ENCODE data around the gene ROR1. TPM values are rescaled to one million over a fixed set of nuclear protein-coding genes. Genes with fewer than 3 reads are reported as not detected.

Gene ROR1
- total and polyA plus RNA-seq, 3 donors from 2014 or later, result 3.3 to 5.1 (median 4.6) TPM

GRCh38 chr1:63787875-63788274, 14.1 kb downstream of the ROR1 start:
- Histone ChIP-seq H3K27ac (no peak overlapping the region), H3K4me3 (no peak overlapping the region), H3K27me3 (no peaks in the 10 kb centered on the region), H3K36me3 (ENCODE audit: low read depth, missing control alignments) (no peaks in the 10 kb centered on the region), H3K4me1 (no peaks in the 10 kb centered on the region), H3K9me3 (no peaks in the 10 kb centered on the region)
- 45 to 64% methylated on average over 1 of the region's 1 CpG for WGBS, 2 donors
- TF ChIP-seq POLR2A (IDR thresholded peaks at IDR 0.05) (no peak), CTCF (IDR thresholded peaks at IDR 0.05) (no peak)
- intact Hi-C loops (cut with DNase I; ENCODE audit: low total_unique reads), result no loop called here
- no peak for DNase-seq

GRCh38 chr1:63789856-63790605, 16.2 kb downstream of the ROR1 start:
- DNase-seq, result no peak
- Histone ChIP-seq H3K27ac (no peak overlapping the region), H3K36me3 (ENCODE audit: low read depth, missing control alignments) (no peaks in the 10 kb centered on the region), H3K9me3 (no peaks in the 10 kb centered on the region), H3K27me3 (no peaks in the 10 kb centered on the region), H3K4me3 (no peak overlapping the region), H3K4me1 (no peaks in the 10 kb centered on the region)
- 91 to 92% methylated on average over 4 of the region's 4 CpGs for WGBS, 2 donors
- TF ChIP-seq CTCF (IDR thresholded peaks at IDR 0.05) (no peak), POLR2A (IDR thresholded peaks at IDR 0.05) (no peak)
- intact Hi-C loops (cut with DNase I; ENCODE audit: low total_unique reads), result no loop called here

GRCh38 chr1:63790989-63791388, 17.2 kb downstream of the ROR1 start:
- Histone ChIP-seq H3K9me3 (no peaks in the 10 kb centered on the region), H3K4me3 (no peak overlapping the region), H3K4me1 (no peaks in the 10 kb centered on the region), H3K27me3 (no peaks in the 10 kb centered on the region), H3K27ac (no peak overlapping the region), H3K36me3 (ENCODE audit: low read depth, missing control alignments) (no peaks in the 10 kb centered on the region)
- 89% methylated on average over 1 of the region's 1 CpG; no CpG with 5 or more reads in 1 of the 2 donors for WGBS, 2 donors
- DNase-seq, result no peak
- TF ChIP-seq POLR2A (IDR thresholded peaks at IDR 0.05) (no peak), CTCF (IDR thresholded peaks at IDR 0.05) (no peak)
- intact Hi-C loops (cut with DNase I; ENCODE audit: low total_unique reads), result no loop called here

- H3K4me1 ChIP-seq, result no peaks in the 10 kb centered on the region
- 82 to 88% methylated on average over 4 of the region's 4 CpGs for WGBS, 2 donors
- TF ChIP-seq CTCF (IDR thresholded peaks at IDR 0.05), result no peak
- H3K27ac ChIP-seq, result no peak overlapping the region
- no peaks in the 10 kb centered on the region for H3K9me3 ChIP-seq
- intact Hi-C loops (cut with DNase I; ENCODE audit: low total_unique reads), result no loop called here
- DNase-seq, result no peak
- H3K36me3 ChIP-seq (ENCODE audit: low read depth, missing control alignments), result no peaks in the 10 kb centered on the region
- no peaks in the 10 kb centered on the region for H3K27me3 ChIP-seq
- no peak overlapping the region for H3K4me3 ChIP-seq
Measured at GRCh38 chr1:63792152-63792551, 18.3 kb downstream of the ROR1 start.

DNA sequence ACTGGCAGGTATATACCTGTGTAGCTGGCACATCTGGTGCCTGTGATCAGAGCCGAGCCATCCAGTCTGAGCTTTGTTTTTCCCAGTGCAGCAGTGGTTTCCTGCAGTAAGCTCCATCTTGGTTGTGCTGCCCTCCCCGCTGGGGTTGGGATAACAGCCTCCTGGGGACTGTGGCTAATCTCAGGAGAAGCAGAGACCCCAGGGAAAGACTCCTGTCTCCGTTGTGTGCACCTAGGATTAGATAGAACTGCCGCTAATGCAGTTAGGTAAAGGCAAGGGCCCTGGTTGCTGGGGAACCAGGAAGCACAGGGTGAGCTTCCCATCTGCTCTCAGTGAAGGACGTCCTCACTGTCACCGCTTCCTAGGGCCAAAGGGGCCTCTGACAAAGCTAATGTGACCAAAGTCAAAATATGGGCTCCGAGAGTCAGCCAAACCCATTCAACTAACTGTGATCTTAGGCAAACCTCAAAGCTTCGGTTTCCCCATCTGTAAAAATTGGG, 20.0 kb downstream of the ROR1 start:
- Histone ChIP-seq H3K27me3 (no peaks in the 10 kb centered on the region), H3K4me3 (no peak overlapping the region), H3K4me1 (no peaks in the 10 kb centered on the region), H3K9me3 (no peaks in the 10 kb centered on the region), H3K27ac (no peak overlapping the region), H3K36me3 (ENCODE audit: low read depth, missing control alignments) (no peaks in the 10 kb centered on the region)
- DNase-seq, result no peak
- intact Hi-C loops (cut with DNase I; ENCODE audit: low total_unique reads), result no loop called here
- TF ChIP-seq CTCF (IDR thresholded peaks at IDR 0.05) (no peak), POLR2A (IDR thresholded peaks at IDR 0.05) (no peak)
- 89 to 94% methylated on average over 8 of the region's 8 CpGs for WGBS, 2 donors

Measured in testis (tissue), 3 donors.